Measurements from ENCODE around the gene DSP.
A peak's percentile ranks its signal among the peaks of the same experiment; 100 is the strongest.

Gene DSP

GRCh38 chr6:7561153-7561964, 19.9 kb downstream of the DSP start:
- no peak for DNase-seq

- DNase-seq, result no peak
Measured at GRCh38 chr6:7562769-7563168, 21.3 kb downstream of the DSP start.

- no peak for DNase-seq
Measured at GRCh38 chr6:7566107-7566506, 24.6 kb downstream of the DSP start.

- DNase-seq, result no peak
Measured at GRCh38 chr6:7566617-7567173, 25.2 kb downstream of the DSP start.

GRCh38 chr6:7568021-7568420, 26.6 kb downstream of the DSP start:
- no peak for DNase-seq

- no peak for DNase-seq
Measured at GRCh38 chr6:7569082-7569481, 27.6 kb downstream of the DSP start.

- no peak for DNase-seq
Measured at GRCh38 chr6:7572213-7572943, 30.9 kb downstream of the DSP start.

GRCh38 chr6:7574500-7574899, 33.0 kb downstream of the DSP start:
- DNase-seq, result no peak

- DNase-seq, result no peak
Measured at GRCh38 chr6:7578516-7578915, 37.0 kb downstream of the DSP start.

GRCh38 chr6:7578931-7579330, 37.5 kb downstream of the DSP start:
- DNase-seq, result no peak

- no peak for DNase-seq
Measured at GRCh38 chr6:7579851-7580250, 38.4 kb downstream of the DSP start.

GRCh38 chr6:7580537-7580926, 39.1 kb downstream of the DSP start:
- DNase-seq, result no peak

- DNase-seq, result no peak
Measured at GRCh38 chr6:7580927-7581618, 39.6 kb downstream of the DSP start.

GRCh38 chr6:7585287-7585930, 43.9 kb downstream of the DSP start:
- DNase-seq, result no peak

GRCh38 chr6:7587631-7588100, 46.2 kb downstream of the DSP start:
- DNase-seq, result no peak

- no peak for DNase-seq
Measured at GRCh38 chr6:7588506-7588905, 47.0 kb downstream of the DSP start.

GRCh38 chr6:7589221-7589620, 47.8 kb downstream of the DSP start:
- DNase-seq, result no peak

- peak; percentile 73 for DNase-seq
Measured at GRCh38 chr6:7589949-7590917, 48.8 kb downstream of the DSP start, which contains the start of gene SNRNP48. TSS of gene SNRNP48 (plus strand) at chr6:7590198. CDS start at chr6:7590258, 60 bp downstream.

- DNase-seq, result no peak
Measured at GRCh38 chr6:7590918-7591302, 49.4 kb downstream of the DSP start.

- DNase-seq, result no peak
Measured at GRCh38 chr6:7591770-7592169, 50.3 kb downstream of the DSP start.

GRCh38 chr6:7593229-7593628, 51.8 kb downstream of the DSP start:
- no peak for DNase-seq

Data from NCI-H1417 treated with DMSO at 0.1 percent for 48 hours (cell line).